RWPE2 (cell line): ENCODE data around the gene ZNF222.

Source experiments
- ATAC-seq: fragments of 200-7000 bp; cut with Tn5 transposase; 3 replicates; pipeline ENCODE4 v1.9.1; 2021; ENCODE audit warnings: low read depth
- DNase-seq: peaks from one replicate; pipeline ENCODE4 v3.0.0-alpha.2; 2020; ENCODE audit warnings: low spot score
- H3K27ac ChIP-seq: fragments of 450-650 bp; 2 replicates; pipeline ENCODE4 v1.5.1; 2017; ENCODE audit warnings: mild to moderate bottlenecking; ENCODE audit not compliant: poor library complexity, severe bottlenecking
- H3K27me3 ChIP-seq: fragments of 250-450 bp; sonication (Bioruptor Pico); 2 replicates; pipeline ENCODE4 v1.5.1; 2021; ENCODE audit warnings: mild to moderate bottlenecking, moderate library complexity; ENCODE audit not compliant: insufficient read depth, poor library complexity, severe bottlenecking
- H3K36me3 ChIP-seq: fragments of 250-450 bp; sonication (Bioruptor Pico); 2 replicates; pipeline ENCODE4 v1.5.1; 2020; ENCODE audit warnings: low read depth, mild to moderate bottlenecking, moderate library complexity
- H3K4me1 ChIP-seq: fragments of 250-450 bp; sonication (Bioruptor Pico); 2 replicates; pipeline ENCODE4 v1.5.1; 2021; ENCODE audit warnings: mild to moderate bottlenecking, moderate library complexity; ENCODE audit not compliant: insufficient read depth, poor library complexity, severe bottlenecking
- H3K4me3 ChIP-seq: fragments of 250-450 bp; sonication (Bioruptor Pico); 2 replicates; pipeline ENCODE4 v1.5.1; 2021; ENCODE audit warnings: mild to moderate bottlenecking, moderate library complexity; ENCODE audit not compliant: severe bottlenecking
- H3K9me3 ChIP-seq: fragments of 250-450 bp; sonication (Bioruptor Pico); 2 replicates; pipeline ENCODE4 v1.5.1; 2021; ENCODE audit warnings: mild to moderate bottlenecking, moderate library complexity; ENCODE audit not compliant: severe bottlenecking
- CTCF ChIP-seq: fragments of 450-650 bp; IDR thresholded peaks from one replicate; pipeline ENCODE4 v1.5.1; 2017; ENCODE audit warnings: mild to moderate bottlenecking, moderate library complexity; ENCODE audit not compliant: poor library complexity, severe bottlenecking

The ZNF222 gene

DNA sequence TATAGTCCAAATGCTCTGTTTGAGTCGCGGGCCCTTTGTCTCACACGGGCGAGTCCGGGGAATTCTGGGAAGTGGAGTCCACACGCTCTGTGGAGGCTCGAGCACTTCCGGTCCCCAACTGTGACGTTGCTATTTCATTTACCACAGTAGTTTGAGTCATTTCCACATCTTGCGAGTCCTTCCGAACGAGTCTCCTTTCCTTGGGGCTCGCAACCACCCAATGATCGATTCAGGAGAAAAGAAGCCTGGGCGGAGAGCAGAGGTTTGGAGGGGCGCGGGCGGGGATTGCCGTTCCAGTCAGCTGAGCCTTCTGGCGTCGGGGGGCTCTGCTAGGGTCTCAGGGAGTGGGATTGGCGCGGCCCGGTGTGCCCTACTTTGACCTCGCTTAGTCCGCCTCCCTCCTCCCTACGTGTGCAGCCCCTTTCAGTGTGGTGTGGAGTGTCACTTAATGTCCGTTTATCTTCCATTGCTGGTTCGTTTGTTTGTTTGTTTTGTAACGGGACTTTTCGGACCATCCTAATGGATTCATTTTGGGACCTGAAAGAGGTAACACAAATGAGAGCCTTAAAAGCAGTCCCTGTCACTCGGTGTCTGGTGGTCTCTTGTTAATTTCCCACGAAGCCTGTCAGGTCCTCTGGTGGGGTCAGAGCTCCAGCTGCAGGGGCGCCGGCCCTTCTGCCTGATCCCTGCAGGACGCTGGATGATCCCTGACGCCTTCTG is at the start of gene ZNF222:
Gene ZNF222 (plus strand): TSS at position 163 of the 720 bp plus-strand sequence. CDS start 58 bp downstream, at position 221.
- no peak for TF ChIP-seq CTCF
- peaks cover 24% of the 10 kb centered on the region for H3K36me3 ChIP-seq
- H3K27me3 ChIP-seq = no peaks in the 10 kb centered on the region
- H3K9me3 ChIP-seq = no peaks in the 10 kb centered on the region
- peak within 1 kb of the TSS; percentile 70 for H3K4me3 ChIP-seq
- no peak within 1 kb of the TSS for H3K27ac ChIP-seq
- ATAC-seq = peak; percentile 94
- peak; percentile 80 for DNase-seq
- no peaks in the 10 kb centered on the region for H3K4me1 ChIP-seq

DNA sequence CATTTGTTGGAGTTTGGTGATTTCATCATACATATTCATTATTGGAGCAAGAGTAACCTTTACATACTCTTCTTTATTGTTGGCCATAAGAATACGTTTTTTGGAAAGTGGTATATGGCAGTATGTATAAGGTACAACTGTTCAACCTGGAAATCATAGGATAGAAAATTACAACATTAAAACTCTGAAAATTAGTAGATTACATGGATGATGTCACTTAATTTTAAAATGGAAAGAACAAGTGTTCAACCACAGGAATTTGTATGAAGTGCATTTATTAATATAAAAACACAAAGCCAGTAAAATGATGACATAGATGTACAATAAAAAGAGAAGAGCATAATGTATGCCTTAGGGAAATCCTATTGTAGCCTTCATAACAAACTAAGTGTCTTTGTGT is 48.4 kb upstream of the ZNF222 start:
- Histone ChIP-seq H3K36me3 (no peaks in the 10 kb centered on the region), H3K9me3 (peaks cover 27% of the 10 kb centered on the region), H3K4me3 (no peak overlapping the region), H3K27ac (no peak overlapping the region), H3K27me3 (no peaks in the 10 kb centered on the region), H3K4me1 (no peaks in the 10 kb centered on the region)
- no peak for ATAC-seq
- DNase-seq = no peak
- no peak for TF ChIP-seq CTCF

- Histone ChIP-seq H3K4me1 (no peaks in the 10 kb centered on the region), H3K9me3 (no peaks in the 10 kb centered on the region), H3K4me3 (peak overlapping the region; percentile 69), H3K36me3 (peaks cover 5% of the 10 kb centered on the region), H3K27ac (no peak overlapping the region), H3K27me3 (no peaks in the 10 kb centered on the region)
- DNase-seq = no peak
- no peak for ATAC-seq
- no peak for TF ChIP-seq CTCF
These were observed 41.7 kb upstream of the ZNF222 start for GRCh38 chr19:43983544-43983911.

DNA sequence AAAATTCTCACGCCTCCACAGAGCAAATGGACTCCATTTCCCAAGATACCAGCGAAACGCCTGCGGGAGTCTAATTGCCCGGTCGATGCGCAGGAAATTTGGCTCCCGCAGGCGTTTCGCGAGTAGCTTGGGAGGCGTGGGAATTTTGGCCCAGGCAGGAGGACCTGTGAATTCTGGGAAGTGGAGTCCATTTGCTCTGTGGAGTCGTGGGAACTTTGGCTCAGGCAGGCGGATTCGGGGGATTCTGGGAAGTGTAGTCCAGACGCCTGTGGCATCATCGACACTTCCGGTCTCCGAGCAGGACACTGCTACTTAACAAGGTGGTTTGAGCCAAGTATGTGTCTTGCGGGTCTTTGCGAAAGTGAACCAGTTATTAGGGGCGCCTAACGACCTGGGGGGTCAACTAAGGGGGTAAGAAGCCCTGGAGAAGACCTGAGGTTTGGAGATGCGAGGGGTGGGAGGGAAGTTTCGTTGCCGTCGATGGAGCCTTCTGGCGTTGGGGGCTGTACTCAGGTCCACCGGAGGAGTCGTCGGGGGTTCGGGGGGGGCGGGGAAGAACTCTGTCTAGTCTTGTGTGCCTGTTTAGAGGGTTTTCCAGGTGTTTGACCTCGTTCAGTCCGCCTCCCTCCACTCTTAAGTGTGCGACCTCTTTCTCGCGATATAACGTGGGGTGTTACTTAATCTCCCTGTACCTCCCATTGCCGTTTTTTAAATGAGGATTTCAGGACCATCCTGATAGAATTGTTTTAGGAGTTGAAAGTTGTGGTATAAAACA is 41.1 kb upstream of the ZNF222 start, which contains the start of gene ZNF155:
Gene ZNF155 (plus strand): TSS at position 277 of the 775 bp plus-strand sequence. CDS start 4,356 bp downstream, outside the sequence.
- ATAC-seq (peak; percentile 98), DNase-seq (peak; percentile 93)
- no peaks in the 10 kb centered on the region for H3K9me3 ChIP-seq
- no peaks in the 10 kb centered on the region for H3K4me1 ChIP-seq
- no peak for TF ChIP-seq CTCF
- H3K4me3 ChIP-seq = peak within 1 kb of the TSS; percentile 69
- no peaks in the 10 kb centered on the region for H3K27me3 ChIP-seq
- peak within 1 kb of the TSS; percentile 13 for H3K27ac ChIP-seq
- H3K36me3 ChIP-seq = peaks cover 11% of the 10 kb centered on the region
